Immature natural killer cell (primary cell): ENCODE data around the gene RDH5. TPM values are rescaled to one million over a fixed set of nuclear protein-coding genes. Genes with fewer than 3 reads are reported as not detected.
A peak's percentile ranks its signal among the peaks of the same experiment; 100 is the strongest.
"Not testable (repeated sequence)": the region's sequence is repeated elsewhere in the genome, so short reads cannot be mapped to it uniquely, and the experiment has no call there.

Experiments used
- DNase-seq, 3 donors: peaks; one replicate each; pipeline ENCODE4 v3.0.0; 2022; ENCODE audit warnings: mixed read lengths in 1 of 3
- H3K27ac Mint-ChIP-seq, 6 donors: one replicate each; pipeline ENCODE4 v1.8.0; 2020; ENCODE audit warnings: mixed read lengths in 6 of 6, mild to moderate bottlenecking in 5 of 6, inconsistent platforms in 4 of 6, moderate library complexity in 3 of 6
- H3K27me3 Mint-ChIP-seq, 3 donors: one replicate each; pipeline ENCODE4 v1.8.0; 2020 to 2021; ENCODE audit warnings: low read depth in 3 of 3, mild to moderate bottlenecking in 3 of 3, mixed read lengths in 3 of 3, moderate library complexity in 3 of 3, inconsistent platforms in 1 of 3
- H3K36me3 Mint-ChIP-seq, 3 donors: one replicate each; pipeline ENCODE4 v1.8.0; 2020; ENCODE audit warnings: mixed read lengths in 3 of 3, inconsistent platforms in 2 of 3, mild to moderate bottlenecking in 2 of 3
- H3K4me1 Mint-ChIP-seq, 2 donors: one replicate each; pipeline ENCODE4 v1.8.0; 2020; ENCODE audit warnings: inconsistent platforms in 2 of 2, mild to moderate bottlenecking in 2 of 2, mixed read lengths in 2 of 2, moderate library complexity in 1 of 2
- H3K4me3 Mint-ChIP-seq, 5 donors: one replicate each; pipeline ENCODE4 v1.8.0; 2020; ENCODE audit warnings: mild to moderate bottlenecking in 5 of 5, mixed read lengths in 5 of 5, inconsistent platforms in 3 of 5, moderate library complexity in 3 of 5
- H3K9me3 Mint-ChIP-seq, 6 donors: one replicate each; pipeline ENCODE4 v1.8.0; 2020; ENCODE audit warnings: mild to moderate bottlenecking in 6 of 6, mixed read lengths in 6 of 6, inconsistent platforms in 4 of 6, moderate library complexity in 3 of 6
- polyA plus RNA-seq, 3 donors: library from polyadenylated mRNA; unstranded; fragments of 300-500 nt; fragmentation: Illumina TruSeq; gene quantifications; one replicate each; pipeline ENCODE4 v1.2.3, GENCODE V29; 2021

Gene RDH5
- polyA plus RNA-seq, 3 donors from 2014 or later, result 2.8 TPM; not detected in 2

DNA sequence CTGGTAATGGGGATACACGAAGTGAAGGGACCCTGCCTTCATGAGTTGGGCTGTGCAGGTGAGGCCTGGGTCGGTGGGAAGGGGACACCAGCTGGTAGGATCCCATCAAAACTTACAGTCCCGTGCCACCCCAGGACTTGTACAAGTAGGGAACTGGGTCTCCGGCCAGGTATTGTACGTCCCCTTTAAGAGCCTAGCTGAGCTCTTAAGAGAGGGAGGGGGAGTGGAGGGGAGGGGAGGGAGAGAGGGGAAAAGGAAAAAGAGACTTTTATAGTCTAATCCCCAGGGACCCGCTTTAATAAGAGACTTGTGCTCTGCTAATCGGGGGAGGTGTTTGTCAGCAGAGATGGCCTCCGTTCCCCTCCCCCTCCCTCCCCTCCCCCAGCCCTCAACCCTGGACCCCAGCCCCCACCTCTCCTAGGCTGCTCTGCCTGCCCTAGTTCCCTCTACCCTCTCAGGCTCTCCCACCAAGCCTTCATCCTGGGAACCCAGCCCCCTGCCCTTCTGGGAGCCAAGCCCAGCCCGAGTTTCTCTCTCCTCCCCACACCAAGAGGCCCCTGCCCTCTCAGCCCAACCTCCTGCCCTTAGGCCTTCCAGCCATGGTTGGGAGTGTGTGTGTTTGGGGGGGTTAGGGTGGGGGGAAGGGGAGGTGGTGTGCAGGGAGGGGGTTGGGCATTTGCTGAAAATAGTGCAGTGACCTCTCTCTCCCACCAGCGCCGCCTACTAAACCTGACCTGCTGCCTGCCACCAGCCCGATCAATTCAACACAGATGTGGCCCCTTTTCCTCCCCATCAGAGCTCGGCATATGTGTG is 25.4 kb downstream of the RDH5 start:
- no peaks in the 10 kb centered on the region for H3K9me3 Mint-ChIP-seq
- peaks cover 29 to 40% of the 10 kb centered on the region in 2 donors for H3K4me1 Mint-ChIP-seq
- peaks cover 0 to 2% (median 0%) of the 10 kb centered on the region in 3 donors for H3K36me3 Mint-ChIP-seq
- peak overlapping the region; percentile 37 to 94 (median 87) for H3K4me3 Mint-ChIP-seq
- H3K27ac Mint-ChIP-seq, result peak overlapping the region in 5 of 6 donors; percentile 20 to 63 (median 43)
- no peaks in the 10 kb centered on the region for H3K27me3 Mint-ChIP-seq
- DNase-seq, result no peak

DNA sequence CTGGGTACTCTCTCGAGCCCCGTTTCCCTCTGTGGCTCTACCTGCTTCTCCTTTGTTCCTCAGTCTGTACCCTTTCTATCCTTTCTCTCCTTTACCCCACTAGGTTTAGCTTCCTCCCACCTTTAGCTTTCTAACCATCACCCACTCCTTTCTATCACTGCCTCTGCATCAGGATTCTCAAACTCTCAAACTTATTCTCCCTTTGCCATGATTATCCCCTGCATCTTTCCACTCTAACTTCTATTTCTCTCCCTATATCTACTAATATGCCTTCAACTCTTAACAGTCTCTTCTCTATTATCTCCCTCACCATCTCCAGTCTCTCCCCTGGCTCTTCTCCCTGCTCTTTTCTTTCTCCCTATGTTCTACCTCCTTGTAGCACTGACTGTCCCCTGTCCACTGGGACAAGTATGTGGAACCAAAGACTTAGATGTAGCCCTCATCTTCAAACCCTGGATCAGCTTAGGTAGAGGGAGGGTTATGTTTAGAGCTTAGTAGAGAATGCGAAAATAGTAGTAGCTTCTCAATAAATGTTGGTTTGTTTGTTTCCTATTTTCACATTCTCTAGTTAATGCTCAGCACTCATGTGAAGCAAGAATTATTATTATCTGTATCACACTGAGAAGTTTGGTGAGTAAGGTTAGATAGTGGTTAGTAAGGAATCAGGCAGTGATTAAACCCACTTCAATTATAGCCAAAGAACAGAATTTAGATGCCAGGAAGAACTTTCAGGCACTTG is 26.1 kb downstream of the RDH5 start:
- H3K4me3 Mint-ChIP-seq, result peak overlapping the region; percentile 18 to 68 (median 39)
- H3K27me3 Mint-ChIP-seq, result peaks cover 0 to 5% (median 0%) of the 10 kb centered on the region in 3 donors
- DNase-seq, result no peak
- peaks cover 29 to 40% of the 10 kb centered on the region in 2 donors for H3K4me1 Mint-ChIP-seq
- H3K36me3 Mint-ChIP-seq, result peaks cover 0 to 6% (median 0%) of the 10 kb centered on the region in 3 donors
- peak overlapping the region in 5 of 6 donors; percentile 12 to 57 (median 33) for H3K27ac Mint-ChIP-seq
- no peaks in the 10 kb centered on the region for H3K9me3 Mint-ChIP-seq

DNA sequence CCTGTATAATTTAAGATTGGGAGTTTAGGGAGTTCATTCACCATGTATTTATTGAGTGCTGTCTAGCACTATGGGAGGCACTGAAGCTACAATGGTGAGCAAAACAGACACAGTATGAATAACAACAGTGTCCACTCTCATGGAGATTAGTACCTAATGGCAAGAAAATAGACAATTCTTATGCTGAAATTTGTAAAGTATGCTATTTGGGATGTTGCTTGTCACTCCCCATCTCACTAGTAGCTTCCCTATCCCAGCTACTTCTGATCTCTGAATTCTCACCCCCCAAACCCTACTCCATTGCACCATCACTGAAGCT is 26.7 kb downstream of the RDH5 start:
- peaks cover 0 to 6% (median 0%) of the 10 kb centered on the region in 3 donors for H3K36me3 Mint-ChIP-seq
- peaks cover 0 to 5% (median 0%) of the 10 kb centered on the region in 3 donors for H3K27me3 Mint-ChIP-seq
- H3K9me3 Mint-ChIP-seq, result no peaks in the 10 kb centered on the region
- peak overlapping the region in 1 of 6 donors; percentile 12 for H3K27ac Mint-ChIP-seq
- peaks cover 29 to 40% of the 10 kb centered on the region in 2 donors for H3K4me1 Mint-ChIP-seq
- no peak overlapping the region for H3K4me3 Mint-ChIP-seq
- DNase-seq, result no peak

DNA sequence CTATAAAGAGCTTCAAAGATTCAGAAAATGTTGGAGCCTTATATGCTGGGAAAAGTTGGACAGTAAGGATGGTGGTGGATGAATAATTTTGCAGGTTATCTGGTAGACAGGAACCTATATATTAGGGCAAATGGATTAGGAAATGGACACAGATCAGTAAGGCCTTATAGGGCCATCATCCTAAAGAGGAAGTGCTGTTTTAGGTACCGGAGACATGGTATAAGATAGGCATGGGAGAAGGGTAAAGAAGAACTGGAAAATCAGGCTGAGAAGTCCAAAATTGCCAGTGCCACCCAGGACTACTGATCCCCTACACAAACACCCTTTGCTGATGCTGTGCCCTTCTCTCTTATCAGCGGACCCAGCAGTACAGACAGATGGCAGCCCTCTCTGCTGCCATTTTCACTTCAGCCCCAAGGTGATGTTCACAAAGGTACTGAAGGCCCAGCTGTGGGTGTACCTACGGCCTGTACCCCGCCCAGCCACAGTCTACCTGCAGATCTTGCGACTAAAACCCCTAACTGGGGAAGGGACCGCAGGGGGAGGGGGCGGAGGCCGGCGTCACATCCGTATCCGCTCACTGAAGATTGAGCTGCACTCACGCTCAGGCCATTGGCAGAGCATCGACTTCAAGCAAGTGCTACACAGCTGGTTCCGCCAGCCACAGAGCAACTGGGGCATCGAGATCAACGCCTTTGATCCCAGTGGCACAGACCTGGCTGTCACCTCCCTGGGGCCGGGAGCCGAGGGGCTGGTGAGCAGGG is 28.2 kb downstream of the RDH5 start:
- Mint-ChIP-seq H3K4me1 (peaks cover 24 to 29% of the 10 kb centered on the region in 2 donors), H3K27ac (peak overlapping the region in 3 of 6 donors; percentile 0 to 69 (median 5))
- DNase-seq, result no peak

DNA sequence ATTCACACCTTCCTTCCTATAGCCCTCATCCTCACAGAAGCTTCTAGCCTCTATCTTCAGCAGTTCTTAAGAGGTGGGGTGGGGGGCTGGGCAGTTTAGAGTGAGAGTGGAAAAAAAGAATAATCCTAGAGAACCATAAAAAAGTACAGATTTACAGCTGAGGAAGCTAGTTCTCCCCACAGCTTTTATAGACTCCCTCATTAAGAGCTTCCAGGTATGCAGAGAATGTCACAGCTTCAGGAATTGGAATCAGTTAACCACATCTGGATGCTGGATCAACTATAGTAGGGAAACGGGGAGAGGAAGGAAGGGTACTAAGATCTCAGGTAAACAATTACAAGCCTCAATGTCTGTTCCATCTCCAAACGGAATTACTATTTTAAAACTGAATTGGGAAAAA is 35.1 kb downstream of the RDH5 start:
- Mint-ChIP-seq H3K27me3 (peaks cover 0 to 5% (median 0%) of the 10 kb centered on the region in 3 donors), H3K4me1 (no peaks in the 10 kb centered on the region), H3K36me3 (peaks cover 4 to 47% (median 15%) of the 10 kb centered on the region in 3 donors), H3K9me3 (no peaks in the 10 kb centered on the region), H3K4me3 (no peak overlapping the region), H3K27ac (peak overlapping the region in 5 of 6 donors; percentile 4 to 39 (median 29))
- DNase-seq, result no peak

More for the DNA sequence above, 28.2 kb downstream of the RDH5 start:
- Mint-ChIP-seq H3K9me3 (no peaks in the 10 kb centered on the region), H3K36me3 (peaks cover 0 to 10% (median 0%) of the 10 kb centered on the region in 3 donors), H3K27me3 (peaks cover 0 to 5% (median 0%) of the 10 kb centered on the region in 3 donors), H3K4me3 (no peak overlapping the region)

DNA sequence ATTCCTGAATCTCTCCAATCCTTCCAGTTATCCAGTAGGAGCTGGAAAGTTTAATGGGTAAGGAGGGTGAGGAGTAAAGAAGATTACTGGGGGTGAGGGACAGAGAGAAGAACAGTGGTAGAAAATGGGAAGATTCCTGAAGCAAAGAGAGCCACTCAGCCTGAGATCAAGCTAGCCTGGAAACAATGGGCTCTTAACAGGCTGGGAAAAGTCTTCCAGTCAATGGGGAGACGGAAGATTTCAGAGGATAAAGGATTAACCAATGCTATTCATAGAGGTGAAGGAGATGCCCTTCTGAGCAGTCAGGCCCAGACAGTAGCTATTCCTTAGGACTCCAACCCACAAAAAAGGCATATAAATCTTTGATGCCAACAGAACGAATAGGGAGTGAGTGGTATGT is 37.5 kb downstream of the RDH5 start:
- H3K27ac Mint-ChIP-seq, result peak overlapping the region in 3 of 6 donors; percentile 6 to 36 (median 20)
- no peak for DNase-seq
- no peaks in the 10 kb centered on the region for H3K4me1 Mint-ChIP-seq
- no peaks in the 10 kb centered on the region for H3K27me3 Mint-ChIP-seq
- peaks cover 4 to 50% (median 15%) of the 10 kb centered on the region in 3 donors for H3K36me3 Mint-ChIP-seq
- no peaks in the 10 kb centered on the region for H3K9me3 Mint-ChIP-seq
- no peak overlapping the region for H3K4me3 Mint-ChIP-seq

DNA sequence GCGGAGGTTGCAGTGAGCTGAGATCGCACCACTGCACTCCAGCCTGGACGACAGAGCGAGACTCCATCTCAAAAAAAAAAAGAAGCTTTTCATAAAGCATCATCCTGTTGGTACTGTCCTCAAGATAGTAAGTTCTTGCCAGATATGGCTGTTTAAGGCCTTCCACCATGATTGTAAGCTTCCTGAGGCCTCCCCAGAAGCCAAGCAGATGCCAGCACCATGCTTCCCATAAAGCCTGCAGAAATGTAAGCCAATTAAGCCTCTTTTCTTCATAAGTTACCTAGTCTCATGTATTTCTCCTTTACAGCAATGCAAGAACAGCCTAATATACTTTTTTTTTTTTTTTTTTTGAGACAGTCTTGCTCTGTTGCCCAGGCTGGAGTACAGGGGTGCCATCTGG is 38.4 kb downstream of the RDH5 start:
- not testable (repeated sequence) for H3K27me3 Mint-ChIP-seq, H3K27ac Mint-ChIP-seq, H3K4me1 Mint-ChIP-seq, H3K4me3 Mint-ChIP-seq, DNase-seq, H3K9me3 Mint-ChIP-seq
- peaks cover 4 to 46% (median 15%) of the 10 kb centered on the region in 3 donors for H3K36me3 Mint-ChIP-seq

DNA sequence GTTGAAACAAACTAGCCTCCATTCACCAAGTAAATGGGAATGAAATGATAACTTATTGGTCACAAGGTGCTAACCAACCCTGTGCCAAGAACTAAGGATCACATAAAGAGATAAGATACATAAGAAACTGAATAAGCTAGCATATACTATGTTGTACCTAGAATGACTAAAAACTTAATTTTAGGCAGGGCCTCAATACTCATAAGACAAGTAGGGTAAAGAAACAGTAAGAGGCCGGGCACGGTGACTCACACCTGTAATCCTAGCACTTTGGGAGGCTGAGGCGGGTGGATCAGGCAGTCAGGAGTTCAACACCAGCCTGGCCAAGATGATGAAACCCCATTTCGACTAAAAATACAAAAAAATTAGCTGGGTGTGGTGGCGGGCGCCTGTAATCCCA is 40.5 kb downstream of the RDH5 start:
- H3K27me3 Mint-ChIP-seq, result no peaks in the 10 kb centered on the region
- no peak for DNase-seq
- peaks cover 0 to 3% of the 10 kb centered on the region in 2 donors for H3K4me1 Mint-ChIP-seq
- H3K4me3 Mint-ChIP-seq, result no peak overlapping the region
- no peak overlapping the region for H3K27ac Mint-ChIP-seq
- H3K9me3 Mint-ChIP-seq, result no peaks in the 10 kb centered on the region
- H3K36me3 Mint-ChIP-seq, result peaks cover 4 to 39% (median 17%) of the 10 kb centered on the region in 3 donors

DNA sequence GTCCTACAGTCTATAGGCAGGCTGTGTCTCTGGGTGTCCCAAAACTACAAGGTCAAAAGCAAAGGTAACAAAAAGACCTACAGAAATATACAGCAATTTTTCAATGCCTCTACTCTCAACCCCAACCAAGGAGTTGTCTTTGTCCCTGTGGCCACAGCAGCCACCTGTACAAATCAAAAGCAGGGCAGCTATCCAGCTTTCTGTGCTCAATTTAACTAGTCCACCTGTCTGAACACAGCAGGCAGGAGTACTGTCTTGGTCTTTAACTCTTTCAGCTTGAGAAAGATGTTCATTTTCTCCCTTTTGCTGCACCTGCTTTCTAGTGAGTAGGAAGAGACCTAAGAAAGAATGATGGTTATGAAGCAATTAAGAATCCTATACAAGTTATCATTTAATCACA is 42.5 kb downstream of the RDH5 start:
- Mint-ChIP-seq H3K27ac (no peak overlapping the region), H3K4me1 (peaks cover 0 to 9% of the 10 kb centered on the region in 2 donors), H3K9me3 (no peaks in the 10 kb centered on the region), H3K4me3 (no peak overlapping the region), H3K27me3 (no peaks in the 10 kb centered on the region), H3K36me3 (peaks cover 0 to 27% (median 12%) of the 10 kb centered on the region in 3 donors)
- no peak for DNase-seq

DNA sequence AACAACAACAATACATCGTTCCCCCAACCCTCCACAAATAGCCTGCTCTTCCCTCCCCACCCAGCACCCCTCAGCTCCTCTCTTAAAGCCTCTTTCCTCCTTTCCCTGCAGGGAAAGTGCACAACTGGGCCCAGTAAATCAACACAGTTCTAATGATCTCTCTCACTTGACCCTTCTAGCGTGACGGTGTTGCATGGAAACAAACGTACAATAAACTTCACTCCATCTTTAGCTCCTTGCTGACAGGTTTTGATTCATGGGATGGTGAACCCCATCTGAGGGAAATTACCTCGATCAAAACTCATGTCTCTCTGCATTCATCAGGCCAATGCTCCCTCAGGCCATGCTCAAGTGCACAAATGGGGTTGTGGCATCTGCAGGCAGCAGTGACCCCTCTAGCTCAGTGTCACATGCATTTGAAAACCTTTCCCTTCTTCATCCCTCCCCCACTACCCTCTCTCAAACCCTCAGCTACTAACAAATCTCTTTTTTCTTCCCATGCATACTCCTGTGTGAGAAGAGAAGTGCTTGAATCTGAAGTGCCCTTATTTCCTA is 45.6 kb downstream of the RDH5 start:
- H3K36me3 Mint-ChIP-seq, result peaks cover 4 to 15% (median 13%) of the 10 kb centered on the region in 3 donors
- H3K27me3 Mint-ChIP-seq, result no peaks in the 10 kb centered on the region
- H3K4me1 Mint-ChIP-seq, result peaks cover 6 to 9% of the 10 kb centered on the region in 2 donors
- no peak overlapping the region for H3K4me3 Mint-ChIP-seq
- no peak for DNase-seq
- H3K27ac Mint-ChIP-seq, result peak overlapping the region in 2 of 6 donors; percentile 8 to 28
- H3K9me3 Mint-ChIP-seq, result no peaks in the 10 kb centered on the region

DNA sequence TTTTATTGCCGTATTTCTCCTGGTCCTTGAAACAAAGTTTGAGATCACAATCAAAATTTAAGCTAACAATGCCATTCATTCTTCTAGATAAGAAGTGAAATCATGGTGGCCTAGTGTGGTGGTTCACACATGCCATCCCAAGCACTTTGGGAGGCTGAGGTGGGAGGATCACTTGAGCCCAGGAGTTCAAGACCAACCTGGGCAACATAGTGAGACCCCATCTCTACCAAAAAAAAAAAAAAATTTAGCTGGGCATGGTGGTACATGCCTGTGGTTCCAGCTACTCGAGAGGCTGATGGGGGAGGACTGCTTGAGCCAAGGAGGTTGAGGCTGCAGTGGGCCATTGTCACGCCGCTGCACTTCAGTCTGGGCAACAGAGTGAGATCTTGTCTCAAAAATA is 47.0 kb downstream of the RDH5 start:
- no peaks in the 10 kb centered on the region for H3K27me3 Mint-ChIP-seq
- no peak overlapping the region for H3K4me3 Mint-ChIP-seq
- no peaks in the 10 kb centered on the region for H3K9me3 Mint-ChIP-seq
- H3K36me3 Mint-ChIP-seq, result peaks cover 4 to 23% (median 16%) of the 10 kb centered on the region in 3 donors
- no peak overlapping the region for H3K27ac Mint-ChIP-seq
- H3K4me1 Mint-ChIP-seq, result peaks cover 15 to 18% of the 10 kb centered on the region in 2 donors
- DNase-seq, result no peak

DNA sequence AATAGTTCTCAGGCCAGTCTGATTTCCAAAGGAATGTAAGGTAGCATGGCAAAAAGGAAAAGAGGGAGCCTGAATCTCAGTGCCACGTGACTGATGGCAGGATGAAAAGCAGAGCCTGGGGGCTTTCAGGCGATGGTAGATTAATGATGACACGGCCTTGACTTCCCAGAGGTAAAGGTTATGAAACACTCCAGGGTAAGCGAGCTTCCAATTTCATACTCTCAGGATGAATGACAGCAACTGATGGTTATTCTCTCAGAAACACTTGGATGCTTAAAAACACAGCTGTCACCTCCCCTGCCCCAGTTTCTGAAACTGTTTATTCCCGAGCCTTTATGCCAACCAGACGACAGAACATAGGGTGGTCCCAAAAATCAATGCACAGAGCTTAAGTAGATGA is 51.5 kb downstream of the RDH5 start:
- no peaks in the 10 kb centered on the region for H3K9me3 Mint-ChIP-seq
- H3K4me1 Mint-ChIP-seq, result peaks cover 16 to 26% of the 10 kb centered on the region in 2 donors
- H3K27me3 Mint-ChIP-seq, result peaks cover 0 to 1% (median 0%) of the 10 kb centered on the region in 3 donors
- H3K27ac Mint-ChIP-seq, result peak overlapping the region; percentile 7 to 82 (median 54)
- DNase-seq, result no peak
- peaks cover 4 to 21% (median 21%) of the 10 kb centered on the region in 3 donors for H3K36me3 Mint-ChIP-seq
- no peak overlapping the region for H3K4me3 Mint-ChIP-seq
